Measurements from ENCODE around the gene CSGALNACT2.

DNA sequence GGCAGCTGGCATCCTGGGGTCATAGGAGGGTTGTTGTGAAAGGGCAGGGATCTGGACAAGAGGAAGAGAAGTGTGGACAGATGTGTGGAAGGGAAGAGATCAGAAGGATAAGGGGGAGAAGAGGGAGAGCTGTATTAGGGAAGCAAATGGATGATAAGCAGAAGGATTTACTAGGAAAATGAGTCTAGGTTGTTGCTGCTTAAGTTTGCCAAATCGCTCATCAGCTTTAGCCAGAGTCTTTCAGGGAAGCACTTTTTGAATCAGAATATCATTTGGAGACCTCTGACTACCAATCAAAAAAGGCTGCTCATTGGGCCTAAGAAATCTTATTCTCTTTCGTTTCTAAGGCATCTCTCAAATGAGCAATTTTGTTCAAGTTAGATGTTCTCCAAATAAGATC is 2.6 kb upstream of the CSGALNACT2 start:
- TF ChIP-seq, protein P1, sequence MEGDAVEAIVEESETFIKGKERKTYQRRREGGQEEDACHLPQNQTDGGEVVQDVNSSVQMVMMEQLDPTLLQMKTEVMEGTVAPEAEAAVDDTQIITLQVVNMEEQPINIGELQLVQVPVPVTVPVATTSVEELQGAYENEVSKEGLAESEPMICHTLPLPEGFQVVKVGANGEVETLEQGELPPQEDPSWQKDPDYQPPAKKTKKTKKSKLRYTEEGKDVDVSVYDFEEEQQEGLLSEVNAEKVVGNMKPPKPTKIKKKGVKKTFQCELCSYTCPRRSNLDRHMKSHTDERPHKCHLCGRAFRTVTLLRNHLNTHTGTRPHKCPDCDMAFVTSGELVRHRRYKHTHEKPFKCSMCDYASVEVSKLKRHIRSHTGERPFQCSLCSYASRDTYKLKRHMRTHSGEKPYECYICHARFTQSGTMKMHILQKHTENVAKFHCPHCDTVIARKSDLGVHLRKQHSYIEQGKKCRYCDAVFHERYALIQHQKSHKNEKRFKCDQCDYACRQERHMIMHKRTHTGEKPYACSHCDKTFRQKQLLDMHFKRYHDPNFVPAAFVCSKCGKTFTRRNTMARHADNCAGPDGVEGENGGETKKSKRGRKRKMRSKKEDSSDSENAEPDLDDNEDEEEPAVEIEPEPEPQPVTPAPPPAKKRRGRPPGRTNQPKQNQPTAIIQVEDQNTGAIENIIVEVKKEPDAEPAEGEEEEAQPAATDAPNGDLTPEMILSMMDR (IDR thresholded peaks at IDR 0.05) = no peak
- no peak for TF ChIP-seq POLR2A (IDR thresholded peaks at IDR 0.05)
